Thyroid gland (tissue), 4 donors: ENCODE results near the gene TBR1.

Source experiments
- POLR2A ChIP-seq, 2 donors: fragments of 450-650 bp; IDR thresholded peaks; one replicate each; pipeline ENCODE4 v1.6.1; 2017; ENCODE audit warnings: antibody characterized with exemption in 2 of 2, mild to moderate bottlenecking in 2 of 2, moderate library complexity in 1 of 2
- TF ChIP-seq, protein P1 (sequence below), 6 experiments: fragments of 200-600 bp in 3 of 6; fragments of 450-650 bp in 3 of 6; sonication (generic) in 3 of 6; IDR thresholded peaks; one replicate each; pipeline ENCODE4 v1.5.1; 2016 to 2019; ENCODE audit warnings: antibody characterized with exemption in 6 of 6, mild to moderate bottlenecking in 2 of 6, inconsistent platforms in 1 of 6, moderate library complexity in 1 of 6

DNA sequence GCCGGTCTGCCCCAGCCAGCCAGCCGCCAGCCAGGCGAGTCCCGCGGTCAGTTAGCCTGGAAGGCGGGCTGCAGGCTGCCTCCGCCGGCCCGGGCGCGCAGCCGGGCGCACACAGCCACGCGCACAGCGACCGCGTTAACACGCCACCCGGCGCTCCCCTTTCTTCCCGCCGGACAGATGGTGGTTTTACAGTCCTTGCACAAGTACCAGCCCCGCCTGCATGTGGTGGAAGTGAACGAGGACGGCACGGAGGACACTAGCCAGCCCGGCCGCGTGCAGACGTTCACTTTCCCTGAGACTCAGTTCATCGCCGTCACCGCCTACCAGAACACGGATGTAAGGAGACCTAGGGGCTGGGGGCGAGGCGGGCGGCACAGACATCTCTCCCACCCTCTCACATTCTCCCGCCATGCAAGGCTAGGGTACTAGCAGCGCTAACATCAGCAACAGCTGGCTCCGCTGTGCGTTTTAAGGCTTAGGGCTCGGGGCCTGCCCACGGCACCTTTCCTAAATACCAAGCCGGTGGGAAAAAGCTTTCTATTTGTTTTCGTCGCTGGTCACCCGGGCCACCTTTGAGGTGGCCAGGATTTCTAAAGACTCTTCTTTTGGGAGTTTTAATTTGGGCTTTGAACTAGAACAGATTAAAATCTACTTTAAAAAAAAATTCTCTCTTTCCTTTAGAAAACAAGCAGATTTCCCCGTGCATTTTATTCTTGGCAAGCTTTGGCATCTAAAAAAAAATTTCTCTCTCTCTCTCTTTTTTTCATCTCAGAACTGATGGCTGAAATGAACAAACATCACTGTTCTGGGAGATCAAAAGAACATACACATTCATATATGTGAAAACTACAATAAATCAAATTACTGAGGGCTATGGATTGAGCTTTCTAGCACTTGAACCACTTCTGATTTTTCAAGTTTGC lies 2.9 kb downstream of the TBR1 start:
- TF ChIP-seq POLR2A (IDR thresholded peaks at IDR 0.05): no peak
- TF ChIP-seq, protein P1, sequence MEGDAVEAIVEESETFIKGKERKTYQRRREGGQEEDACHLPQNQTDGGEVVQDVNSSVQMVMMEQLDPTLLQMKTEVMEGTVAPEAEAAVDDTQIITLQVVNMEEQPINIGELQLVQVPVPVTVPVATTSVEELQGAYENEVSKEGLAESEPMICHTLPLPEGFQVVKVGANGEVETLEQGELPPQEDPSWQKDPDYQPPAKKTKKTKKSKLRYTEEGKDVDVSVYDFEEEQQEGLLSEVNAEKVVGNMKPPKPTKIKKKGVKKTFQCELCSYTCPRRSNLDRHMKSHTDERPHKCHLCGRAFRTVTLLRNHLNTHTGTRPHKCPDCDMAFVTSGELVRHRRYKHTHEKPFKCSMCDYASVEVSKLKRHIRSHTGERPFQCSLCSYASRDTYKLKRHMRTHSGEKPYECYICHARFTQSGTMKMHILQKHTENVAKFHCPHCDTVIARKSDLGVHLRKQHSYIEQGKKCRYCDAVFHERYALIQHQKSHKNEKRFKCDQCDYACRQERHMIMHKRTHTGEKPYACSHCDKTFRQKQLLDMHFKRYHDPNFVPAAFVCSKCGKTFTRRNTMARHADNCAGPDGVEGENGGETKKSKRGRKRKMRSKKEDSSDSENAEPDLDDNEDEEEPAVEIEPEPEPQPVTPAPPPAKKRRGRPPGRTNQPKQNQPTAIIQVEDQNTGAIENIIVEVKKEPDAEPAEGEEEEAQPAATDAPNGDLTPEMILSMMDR (IDR thresholded peaks at IDR 0.05): no peak
